SKM-1 treated with dmso at 0.1 percent for 144 hours (cell line): ENCODE measurements around the gene LASP1.

Experiments
- DNase-seq: peaks from one replicate; lab custom pipeline; 2025; ENCODE audit not compliant: unreplicated experiment; lab: John Stamatoyannopoulos, UW

The LASP1 gene

GRCh38 chr17:38868817-38869525 lies 887 bp upstream of the LASP1 start:
- peak; percentile 73 for DNase-seq

DNA sequence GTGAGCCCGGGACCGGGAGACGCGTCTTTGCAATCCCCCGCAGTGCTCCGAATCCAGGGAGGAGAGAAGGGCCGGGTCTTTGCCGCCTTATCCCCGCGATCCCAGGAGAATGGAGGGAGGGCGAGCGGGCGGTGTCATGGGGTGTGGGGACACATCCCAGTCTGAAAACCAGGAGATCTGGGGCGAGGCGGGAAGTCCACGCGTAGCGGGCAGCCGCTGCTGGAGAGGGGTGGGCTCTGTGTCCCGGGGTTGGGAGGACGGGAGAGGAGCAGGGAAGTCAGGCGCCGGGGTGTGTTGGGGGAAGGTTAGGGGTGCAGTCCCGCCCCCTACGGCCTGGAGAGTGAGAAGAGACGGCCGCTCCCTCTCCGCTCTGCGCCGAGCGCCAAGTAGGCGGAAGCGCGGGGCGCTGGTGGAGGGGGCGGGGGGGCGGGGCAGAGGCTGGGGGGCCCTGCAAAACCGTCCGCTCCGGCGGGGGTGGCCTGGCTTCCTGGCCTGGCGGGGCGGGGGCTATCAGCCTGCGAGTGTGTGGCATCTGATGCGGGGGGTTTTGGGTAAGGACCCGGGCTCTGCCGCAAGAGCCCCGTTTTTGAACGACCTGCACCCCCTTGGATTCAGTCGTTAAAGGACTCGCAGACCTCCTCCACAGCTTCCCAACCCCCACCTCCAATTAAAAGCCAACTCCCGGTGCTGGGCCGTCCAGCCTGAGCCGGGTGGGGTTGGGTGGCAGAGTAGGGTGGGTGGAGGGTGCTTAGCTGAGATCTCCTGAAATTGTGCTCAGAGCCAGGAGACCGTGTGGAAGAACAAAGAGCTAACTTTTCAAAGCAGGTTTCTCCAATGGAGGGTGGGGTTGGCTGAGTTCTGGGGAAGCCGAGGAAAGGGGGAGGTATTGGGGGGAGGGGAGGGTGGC lies 654 bp downstream of the LASP1 start:
- DNase-seq, result peak; percentile 25

DNA sequence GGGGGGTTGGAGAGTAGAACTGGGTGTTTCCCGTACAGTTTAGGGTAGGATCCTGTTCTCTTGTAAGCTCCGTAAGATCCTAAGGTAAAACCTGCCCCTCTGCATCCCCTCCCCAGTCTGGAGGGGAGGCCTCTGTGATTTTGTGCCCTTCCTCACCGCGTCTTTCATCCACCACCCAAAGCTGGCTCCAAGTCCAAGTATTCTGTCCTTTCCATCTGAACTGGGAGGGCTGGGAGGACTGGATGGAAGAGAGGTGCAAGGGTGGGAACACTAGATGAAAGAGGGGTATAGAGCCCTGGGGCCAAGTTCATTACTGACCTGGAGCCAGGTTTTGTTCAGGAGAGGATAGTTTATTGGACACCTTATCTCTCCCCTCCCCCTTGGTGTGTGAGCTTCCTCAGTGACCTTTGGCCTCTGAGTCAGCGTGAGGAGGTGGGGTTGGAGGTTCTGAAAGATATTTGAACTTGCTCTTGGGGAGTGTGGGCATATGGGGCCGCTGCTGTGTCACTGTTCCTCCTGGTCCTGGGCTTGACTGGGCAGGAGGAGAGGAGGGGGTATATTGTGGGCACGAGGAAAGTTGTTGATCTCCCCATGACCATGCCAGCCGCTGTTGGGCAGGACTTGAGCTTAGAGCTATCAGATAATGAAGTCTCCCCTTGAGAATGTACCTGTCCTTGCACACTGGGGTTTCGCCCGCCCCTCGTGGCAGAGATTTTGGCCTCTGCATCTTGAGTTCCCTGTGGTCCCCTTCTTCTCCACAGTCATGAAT lies 1.6 kb downstream of the LASP1 start:
- DNase-seq, result peak; percentile 35

DNA sequence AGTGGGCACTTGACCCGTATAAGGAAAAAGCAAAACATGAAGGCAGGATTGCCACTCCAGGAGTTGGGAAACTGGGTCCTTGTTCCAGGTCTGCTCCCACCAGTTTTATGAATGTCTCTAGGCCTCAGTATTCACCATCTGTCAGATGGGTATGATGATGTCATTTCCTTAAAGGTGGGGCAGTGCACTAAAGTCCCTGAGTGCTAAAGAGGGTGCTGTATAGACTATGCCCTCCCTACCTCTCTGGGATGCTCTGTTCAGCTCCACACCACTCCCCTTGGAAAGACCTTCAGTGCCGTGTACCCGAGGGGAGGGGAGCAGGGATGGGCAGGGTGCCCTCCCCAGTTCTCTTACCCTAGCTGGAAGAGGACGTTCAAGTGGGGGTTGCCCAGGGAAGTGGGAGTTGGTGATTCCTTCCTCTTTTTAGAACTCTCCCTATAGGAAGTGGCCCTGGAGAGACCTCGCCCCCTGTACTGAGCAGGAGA lies 2.2 kb downstream of the LASP1 start:
- DNase-seq, result no peak

GRCh38 chr17:38872671-38873385 lies 3.0 kb downstream of the LASP1 start:
- no peak for DNase-seq

GRCh38 chr17:38873640-38874380 lies 4.0 kb downstream of the LASP1 start:
- DNase-seq, result no peak

GRCh38 chr17:38874505-38875400 lies 4.9 kb downstream of the LASP1 start:
- no peak for DNase-seq

- no peak for DNase-seq
Measured at GRCh38 chr17:38875477-38876075, 5.7 kb downstream of the LASP1 start.

- no peak for DNase-seq
Measured at GRCh38 chr17:38877130-38877851, 7.4 kb downstream of the LASP1 start.

- no peak for DNase-seq
Measured at GRCh38 chr17:38879878-38880665, 10.2 kb downstream of the LASP1 start.

- DNase-seq, result no peak
Measured at GRCh38 chr17:38881600-38882191, 11.8 kb downstream of the LASP1 start.

GRCh38 chr17:38882870-38883269 lies 13.0 kb downstream of the LASP1 start:
- no peak for DNase-seq

- no peak for DNase-seq
Measured at GRCh38 chr17:38883592-38884526, 14.0 kb downstream of the LASP1 start.

- no peak for DNase-seq
Measured at GRCh38 chr17:38885044-38885727, 15.3 kb downstream of the LASP1 start.
